ENCODE measurements around the gene NUDT21. TPM values are rescaled to one million over a fixed set of nuclear protein-coding genes. Genes with fewer than 3 reads are reported as not detected.

The NUDT21 gene
- total RNA-seq, 1 donor = 58.6 TPM

GRCh38 chr16:56488035-56488434 lies 36.9 kb upstream of the NUDT21 start:
- Histone ChIP-seq H3K4me1 (ENCODE audit: insufficient read depth, low read length) (no peaks in the 10 kb centered on the region), H3K27ac (ENCODE audit: low read depth, low read length) (no peak overlapping the region), H3K36me3 (ENCODE audit: insufficient read depth, low read length) (peaks cover 16% of the 10 kb centered on the region), H3K9me3 (ENCODE audit: low read depth, low read length) (no peaks in the 10 kb centered on the region), H4K20me1 (ENCODE audit: insufficient read depth, low read length) (no peaks in the 10 kb centered on the region), H3K4me2 (ENCODE audit: insufficient read depth, low read length) (no peak overlapping the region), H3K4me3 (ENCODE audit: insufficient read depth, low read length) (no peak overlapping the region), H3K79me2 (ENCODE audit: insufficient read depth, low read length) (no peaks in the 10 kb centered on the region), H2AFZ (ENCODE audit: low read length) (no peak overlapping the region), H3K27me3 (ENCODE audit: insufficient read depth, low read length) (no peaks in the 10 kb centered on the region)
- TF ChIP-seq, protein P1, sequence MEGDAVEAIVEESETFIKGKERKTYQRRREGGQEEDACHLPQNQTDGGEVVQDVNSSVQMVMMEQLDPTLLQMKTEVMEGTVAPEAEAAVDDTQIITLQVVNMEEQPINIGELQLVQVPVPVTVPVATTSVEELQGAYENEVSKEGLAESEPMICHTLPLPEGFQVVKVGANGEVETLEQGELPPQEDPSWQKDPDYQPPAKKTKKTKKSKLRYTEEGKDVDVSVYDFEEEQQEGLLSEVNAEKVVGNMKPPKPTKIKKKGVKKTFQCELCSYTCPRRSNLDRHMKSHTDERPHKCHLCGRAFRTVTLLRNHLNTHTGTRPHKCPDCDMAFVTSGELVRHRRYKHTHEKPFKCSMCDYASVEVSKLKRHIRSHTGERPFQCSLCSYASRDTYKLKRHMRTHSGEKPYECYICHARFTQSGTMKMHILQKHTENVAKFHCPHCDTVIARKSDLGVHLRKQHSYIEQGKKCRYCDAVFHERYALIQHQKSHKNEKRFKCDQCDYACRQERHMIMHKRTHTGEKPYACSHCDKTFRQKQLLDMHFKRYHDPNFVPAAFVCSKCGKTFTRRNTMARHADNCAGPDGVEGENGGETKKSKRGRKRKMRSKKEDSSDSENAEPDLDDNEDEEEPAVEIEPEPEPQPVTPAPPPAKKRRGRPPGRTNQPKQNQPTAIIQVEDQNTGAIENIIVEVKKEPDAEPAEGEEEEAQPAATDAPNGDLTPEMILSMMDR (IDR thresholded peaks at IDR 0.05; ENCODE audit: extremely low read depth, low read depth, low read length) = no peak
- DNase-seq (ENCODE audit: insufficient read length, low spot score, missing footprints) = no peak

DNA sequence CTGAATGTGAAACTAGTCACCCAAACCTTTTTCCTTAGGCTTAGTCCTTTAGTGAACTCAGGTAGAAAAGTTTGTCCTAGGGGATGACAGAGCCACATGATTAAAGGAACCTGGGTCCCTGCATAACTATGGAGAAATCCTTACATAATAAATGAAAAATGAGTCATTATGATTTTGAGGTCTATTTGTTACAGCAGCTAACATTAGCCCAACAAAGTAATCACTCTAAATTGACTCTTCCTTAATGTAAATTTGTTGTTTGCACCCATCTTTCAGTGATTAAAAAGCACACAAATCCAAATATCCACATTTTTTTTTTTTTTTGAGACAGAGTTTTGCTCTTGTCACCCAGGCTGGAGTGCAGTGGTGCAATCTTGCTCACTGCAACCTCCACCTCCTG lies 32.3 kb upstream of the NUDT21 start:
- DNase-seq (ENCODE audit: insufficient read length, low spot score, missing footprints) = no peak
- H3K27ac ChIP-seq (ENCODE audit: low read depth, low read length) = no peak overlapping the region
- peaks cover 4% of the 10 kb centered on the region for H3K4me1 ChIP-seq (ENCODE audit: insufficient read depth, low read length)
- H3K27me3 ChIP-seq (ENCODE audit: insufficient read depth, low read length) = no peaks in the 10 kb centered on the region
- TF ChIP-seq, protein P1 (IDR thresholded peaks at IDR 0.05; ENCODE audit: extremely low read depth, low read depth, low read length) = no peak
- peaks cover 34% of the 10 kb centered on the region for H3K36me3 ChIP-seq (ENCODE audit: insufficient read depth, low read length)
- H4K20me1 ChIP-seq (ENCODE audit: insufficient read depth, low read length) = no peaks in the 10 kb centered on the region
- H3K4me2 ChIP-seq (ENCODE audit: insufficient read depth, low read length) = no peak overlapping the region
- no peak overlapping the region for H2AFZ ChIP-seq (ENCODE audit: low read length)
- no peak overlapping the region for H3K4me3 ChIP-seq (ENCODE audit: insufficient read depth, low read length)
- no peaks in the 10 kb centered on the region for H3K9me3 ChIP-seq (ENCODE audit: low read depth, low read length)
- no peaks in the 10 kb centered on the region for H3K79me2 ChIP-seq (ENCODE audit: insufficient read depth, low read length)

GRCh38 chr16:56482683-56483236 lies 31.6 kb upstream of the NUDT21 start:
- no peak for DNase-seq (ENCODE audit: insufficient read length, low spot score, missing footprints)
- H3K9me3 ChIP-seq (ENCODE audit: low read depth, low read length) = no peaks in the 10 kb centered on the region
- H3K4me1 ChIP-seq (ENCODE audit: insufficient read depth, low read length) = peaks cover 5% of the 10 kb centered on the region
- H3K4me2 ChIP-seq (ENCODE audit: insufficient read depth, low read length) = no peak overlapping the region
- H2AFZ ChIP-seq (ENCODE audit: low read length) = no peak overlapping the region
- H3K27ac ChIP-seq (ENCODE audit: low read depth, low read length) = no peak overlapping the region
- no peaks in the 10 kb centered on the region for H3K79me2 ChIP-seq (ENCODE audit: insufficient read depth, low read length)
- no peaks in the 10 kb centered on the region for H4K20me1 ChIP-seq (ENCODE audit: insufficient read depth, low read length)
- TF ChIP-seq, protein P1 (IDR thresholded peaks at IDR 0.05; ENCODE audit: extremely low read depth, low read depth, low read length) = no peak
- no peaks in the 10 kb centered on the region for H3K27me3 ChIP-seq (ENCODE audit: insufficient read depth, low read length)
- no peak overlapping the region for H3K4me3 ChIP-seq (ENCODE audit: insufficient read depth, low read length)
- peaks cover 40% of the 10 kb centered on the region for H3K36me3 ChIP-seq (ENCODE audit: insufficient read depth, low read length)

DNA sequence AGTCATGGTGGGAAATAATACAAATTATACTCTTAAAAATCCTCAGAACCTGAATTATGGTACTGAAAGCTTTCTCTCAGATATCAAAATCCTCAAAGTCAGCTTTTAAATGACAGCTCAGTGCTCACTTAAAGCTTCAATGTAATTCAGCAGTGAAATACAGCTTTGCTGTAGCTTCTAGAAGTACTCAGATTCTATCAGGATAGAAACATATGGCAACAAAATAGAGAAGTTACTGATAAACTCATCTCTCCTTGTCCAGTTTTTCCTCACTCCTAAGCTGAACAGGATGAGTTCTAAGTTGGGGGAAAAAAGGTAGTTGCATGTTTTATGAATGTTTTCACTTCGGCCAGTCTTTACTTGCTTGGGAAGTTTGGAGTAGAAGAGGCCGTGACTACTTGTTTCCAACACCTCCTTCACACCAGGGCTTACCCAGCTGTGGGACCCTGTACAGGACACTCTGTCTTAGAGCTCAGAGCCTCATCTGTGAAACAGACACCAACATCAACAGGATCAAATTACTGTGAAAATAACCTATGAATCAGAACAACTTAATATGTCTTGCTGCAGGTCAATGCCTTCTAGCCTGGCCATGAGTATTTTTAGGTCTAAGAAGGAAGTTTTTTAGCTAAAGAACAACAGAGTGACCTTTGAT lies 30.5 kb upstream of the NUDT21 start:
- H3K4me3 ChIP-seq (ENCODE audit: insufficient read depth, low read length) = no peak overlapping the region
- H3K27me3 ChIP-seq (ENCODE audit: insufficient read depth, low read length) = no peaks in the 10 kb centered on the region
- peaks cover 48% of the 10 kb centered on the region for H3K36me3 ChIP-seq (ENCODE audit: insufficient read depth, low read length)
- no peaks in the 10 kb centered on the region for H3K9me3 ChIP-seq (ENCODE audit: low read depth, low read length)
- H3K4me2 ChIP-seq (ENCODE audit: insufficient read depth, low read length) = no peak overlapping the region
- no peak for DNase-seq (ENCODE audit: insufficient read length, low spot score, missing footprints)
- H3K4me1 ChIP-seq (ENCODE audit: insufficient read depth, low read length) = peaks cover 16% of the 10 kb centered on the region
- no peaks in the 10 kb centered on the region for H4K20me1 ChIP-seq (ENCODE audit: insufficient read depth, low read length)
- TF ChIP-seq, protein P1 (IDR thresholded peaks at IDR 0.05; ENCODE audit: extremely low read depth, low read depth, low read length) = no peak
- no peaks in the 10 kb centered on the region for H3K79me2 ChIP-seq (ENCODE audit: insufficient read depth, low read length)
- H3K27ac ChIP-seq (ENCODE audit: low read depth, low read length) = no peak overlapping the region
- no peak overlapping the region for H2AFZ ChIP-seq (ENCODE audit: low read length)
